DND-41 (cell line): ENCODE results near the gene IFIT1B.

Experiments
- ATAC-seq: fragments of 200-7000 bp; cut with Tn5 transposase; 3 replicates; pipeline ENCODE4 v1.9.1; 2021; ENCODE audit warnings: low read depth; ENCODE audit not compliant: insufficient read depth
- DNase-seq: peaks from one replicate; pipeline ENCODE4 v3.0.0-alpha.2; 2020
- H2AFZ ChIP-seq: 2 replicates; pipeline ENCODE4 v1.6.0; 2012; ENCODE audit warnings: low read depth, low read length
- H3K27ac ChIP-seq: 2 replicates; pipeline ENCODE4 v1.5.1; 2012; ENCODE audit warnings: low read length, inconsistent platforms
- H3K27me3 ChIP-seq: fragments of 200-600 bp; sonication (generic); 2 replicates; pipeline ENCODE4 v1.6.0; 2012; ENCODE audit warnings: low read length, mild to moderate bottlenecking, inconsistent platforms; ENCODE audit not compliant: insufficient read depth, poor library complexity
- H3K36me3 ChIP-seq: 2 replicates; pipeline ENCODE4 v1.5.1; 2012; ENCODE audit warnings: low read length, inconsistent platforms; ENCODE audit not compliant: insufficient read depth
- H3K4me1 ChIP-seq: 2 replicates; pipeline ENCODE4 v1.5.1; 2012; ENCODE audit warnings: mild to moderate bottlenecking, low read length; ENCODE audit not compliant: insufficient read depth
- H3K4me2 ChIP-seq: 2 replicates; pipeline ENCODE4 v1.6.0; 2012; ENCODE audit warnings: mild to moderate bottlenecking, moderate library complexity, low read length, inconsistent platforms; ENCODE audit not compliant: insufficient read depth
- H3K4me3 ChIP-seq, 2 experiments: fragments of 200-600 bp in 1 of 2; shearing (Covaris generic) in 1 of 2; 2 replicates each; pipeline ENCODE4 v1.5.1; 2012 to 2016; ENCODE audit warnings: inconsistent platforms in 2 of 2, low read length in 2 of 2, mild to moderate bottlenecking in 2 of 2, low read depth in 1 of 2, moderate library complexity in 1 of 2
- H3K79me2 ChIP-seq: 2 replicates; pipeline ENCODE4 v1.6.0; 2012; ENCODE audit warnings: low read length, inconsistent platforms; ENCODE audit not compliant: insufficient read depth
- H3K9ac ChIP-seq: 2 replicates; pipeline ENCODE4 v1.6.0; 2012; ENCODE audit warnings: low read depth, mild to moderate bottlenecking, inconsistent platforms, low read length, moderate library complexity
- H3K9me3 ChIP-seq: 2 replicates; pipeline ENCODE4 v1.5.1; 2012; ENCODE audit warnings: low read length, moderate library complexity, mild to moderate bottlenecking, inconsistent platforms; ENCODE audit not compliant: insufficient read depth, severe bottlenecking
- H4K20me1 ChIP-seq: 2 replicates; pipeline ENCODE4 v1.6.0; 2012; ENCODE audit warnings: low read length; ENCODE audit not compliant: insufficient read depth
- EZH2 ChIP-seq: IDR thresholded peaks from 3 replicates; pipeline ENCODE4 v1.6.1; 2012; ENCODE audit warnings: borderline replicate concordance, low read depth, mild to moderate bottlenecking, moderate library complexity, low read length, inconsistent platforms; ENCODE audit not compliant: severe bottlenecking
- TF ChIP-seq, protein P1 (sequence below): IDR thresholded peaks from 2 replicates; pipeline ENCODE4 v1.5.1; 2012; ENCODE audit warnings: borderline replicate concordance, low read length, moderate library complexity, mild to moderate bottlenecking; ENCODE audit not compliant: poor library complexity, severe bottlenecking; ENCODE audit errors: extremely low read depth

Gene IFIT1B

DNA sequence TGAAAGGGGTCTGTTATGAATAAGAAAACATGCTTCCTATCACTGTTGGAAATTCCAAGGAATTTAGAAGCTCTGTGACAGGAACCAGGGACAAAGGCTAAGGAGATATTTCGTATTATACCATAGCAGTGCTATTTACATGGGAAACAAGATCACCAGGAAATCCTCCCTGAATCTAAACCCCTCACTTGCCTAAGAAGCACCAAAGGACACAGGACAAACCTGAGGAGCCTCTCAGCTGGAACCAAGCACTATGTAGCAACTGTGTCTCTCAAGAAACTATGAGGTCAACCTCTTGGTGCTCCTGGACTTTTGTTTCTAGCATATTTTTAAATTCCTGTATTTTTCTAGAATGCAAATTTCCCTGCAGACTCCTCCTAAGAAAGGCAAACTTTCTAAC, 20.8 kb upstream of the IFIT1B start:
- Histone ChIP-seq H3K27me3 (no peaks in the 10 kb centered on the region), H3K27ac (no peak overlapping the region), H3K4me2 (no peak overlapping the region), H3K4me1 (no peaks in the 10 kb centered on the region), H4K20me1 (no peaks in the 10 kb centered on the region), H3K9me3 (no peaks in the 10 kb centered on the region), H3K36me3 (no peaks in the 10 kb centered on the region), H2AFZ (no peak overlapping the region), H3K9ac (no peak overlapping the region), H3K79me2 (no peaks in the 10 kb centered on the region), H3K4me3 (no peak overlapping the region)
- DNase-seq (no peak), ATAC-seq (no peak)
- no peak for TF ChIP-seq EZH2
- TF ChIP-seq, protein P1, sequence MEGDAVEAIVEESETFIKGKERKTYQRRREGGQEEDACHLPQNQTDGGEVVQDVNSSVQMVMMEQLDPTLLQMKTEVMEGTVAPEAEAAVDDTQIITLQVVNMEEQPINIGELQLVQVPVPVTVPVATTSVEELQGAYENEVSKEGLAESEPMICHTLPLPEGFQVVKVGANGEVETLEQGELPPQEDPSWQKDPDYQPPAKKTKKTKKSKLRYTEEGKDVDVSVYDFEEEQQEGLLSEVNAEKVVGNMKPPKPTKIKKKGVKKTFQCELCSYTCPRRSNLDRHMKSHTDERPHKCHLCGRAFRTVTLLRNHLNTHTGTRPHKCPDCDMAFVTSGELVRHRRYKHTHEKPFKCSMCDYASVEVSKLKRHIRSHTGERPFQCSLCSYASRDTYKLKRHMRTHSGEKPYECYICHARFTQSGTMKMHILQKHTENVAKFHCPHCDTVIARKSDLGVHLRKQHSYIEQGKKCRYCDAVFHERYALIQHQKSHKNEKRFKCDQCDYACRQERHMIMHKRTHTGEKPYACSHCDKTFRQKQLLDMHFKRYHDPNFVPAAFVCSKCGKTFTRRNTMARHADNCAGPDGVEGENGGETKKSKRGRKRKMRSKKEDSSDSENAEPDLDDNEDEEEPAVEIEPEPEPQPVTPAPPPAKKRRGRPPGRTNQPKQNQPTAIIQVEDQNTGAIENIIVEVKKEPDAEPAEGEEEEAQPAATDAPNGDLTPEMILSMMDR: no peak

DNA sequence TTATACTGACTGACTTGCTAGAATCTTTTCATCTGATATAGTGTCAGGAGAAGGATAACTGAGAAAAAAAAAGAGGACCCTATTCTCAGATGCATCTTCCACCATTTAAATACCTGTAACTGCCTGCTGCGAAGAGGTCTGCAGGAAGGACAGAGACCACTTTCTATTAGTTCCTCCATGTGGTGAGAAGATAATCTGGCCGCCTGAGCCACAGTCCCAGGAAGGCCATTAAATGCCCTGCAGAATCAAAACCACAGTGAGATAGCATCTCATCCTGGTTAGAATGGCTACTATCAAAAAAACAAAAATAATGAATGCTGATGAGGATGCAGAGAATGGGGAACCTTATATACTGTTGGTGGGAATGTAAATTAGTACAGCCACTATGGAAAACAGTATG, 19.9 kb upstream of the IFIT1B start:
- H3K4me1 ChIP-seq: no peaks in the 10 kb centered on the region
- no peak overlapping the region for H3K4me3 ChIP-seq
- ATAC-seq: no peak
- no peaks in the 10 kb centered on the region for H3K79me2 ChIP-seq
- no peak overlapping the region for H3K9ac ChIP-seq
- H4K20me1 ChIP-seq: no peaks in the 10 kb centered on the region
- H3K9me3 ChIP-seq: no peaks in the 10 kb centered on the region
- H3K36me3 ChIP-seq: no peaks in the 10 kb centered on the region
- H2AFZ ChIP-seq: no peak overlapping the region
- H3K27me3 ChIP-seq: no peaks in the 10 kb centered on the region
- TF ChIP-seq, protein P1: no peak
- TF ChIP-seq EZH2: no peak
- H3K27ac ChIP-seq: no peak overlapping the region
- DNase-seq: no peak
- no peak overlapping the region for H3K4me2 ChIP-seq

DNA sequence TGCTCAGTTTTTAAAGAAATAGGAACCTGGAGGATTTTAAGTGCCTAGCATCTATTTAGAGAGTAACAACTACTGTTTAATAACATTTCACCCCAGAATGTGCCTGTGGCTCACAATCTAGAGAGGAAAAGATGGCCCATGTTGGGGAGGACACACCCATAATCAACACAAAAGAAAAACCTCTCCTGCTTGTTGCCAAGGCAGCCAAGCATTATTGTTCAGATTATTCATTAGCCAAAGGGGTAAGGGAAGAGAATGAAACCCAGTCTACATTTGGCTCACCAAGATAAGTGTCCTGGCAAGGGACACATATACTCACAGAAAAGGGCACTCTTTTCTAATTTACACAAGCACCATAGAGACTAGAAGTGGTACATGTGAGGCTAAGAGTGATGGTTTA, 17.7 kb upstream of the IFIT1B start:
- Histone ChIP-seq H3K9me3 (no peaks in the 10 kb centered on the region), H4K20me1 (no peaks in the 10 kb centered on the region), H3K27me3 (no peaks in the 10 kb centered on the region), H3K9ac (no peak overlapping the region), H3K4me3 (no peak overlapping the region), H3K4me1 (no peaks in the 10 kb centered on the region), H2AFZ (no peak overlapping the region), H3K27ac (no peak overlapping the region), H3K79me2 (no peaks in the 10 kb centered on the region), H3K36me3 (no peaks in the 10 kb centered on the region), H3K4me2 (no peak overlapping the region)
- DNase-seq (no peak), ATAC-seq (no peak)
- TF ChIP-seq, protein P1: no peak
- no peak for TF ChIP-seq EZH2

DNA sequence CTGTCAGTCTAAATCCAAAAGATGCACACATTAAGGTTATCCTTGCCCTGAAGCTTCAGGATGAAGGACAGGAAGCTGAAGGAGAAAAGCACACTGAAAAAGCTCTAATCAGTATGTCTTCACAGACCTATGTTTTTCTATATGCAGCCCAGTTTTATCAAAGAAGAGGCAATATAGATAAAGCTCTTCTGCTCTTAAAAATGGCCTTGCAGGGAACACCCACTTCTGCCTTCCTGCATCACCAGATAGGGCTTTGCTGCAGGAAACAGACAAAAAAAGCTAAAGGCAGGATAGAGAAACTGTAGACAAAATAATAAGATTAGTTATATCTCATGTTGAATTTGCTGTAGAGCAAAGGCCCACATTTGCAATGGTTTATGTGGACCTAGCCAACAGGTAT, 14.9 kb upstream of the IFIT1B start:
- TF ChIP-seq EZH2: no peak
- TF ChIP-seq, protein P1: no peak
- no peak overlapping the region for H3K4me3 ChIP-seq
- H2AFZ ChIP-seq: no peak overlapping the region
- H3K9ac ChIP-seq: no peak overlapping the region
- H3K36me3 ChIP-seq: no peaks in the 10 kb centered on the region
- H4K20me1 ChIP-seq: no peaks in the 10 kb centered on the region
- no peak overlapping the region for H3K4me2 ChIP-seq
- H3K4me1 ChIP-seq: no peaks in the 10 kb centered on the region
- H3K79me2 ChIP-seq: no peaks in the 10 kb centered on the region
- no peaks in the 10 kb centered on the region for H3K9me3 ChIP-seq
- DNase-seq (no peak), ATAC-seq (no peak)
- H3K27ac ChIP-seq: no peak overlapping the region
- no peaks in the 10 kb centered on the region for H3K27me3 ChIP-seq
